GM19035 (cell line): Measurements from ENCODE around the gene TLE5.
"Not testable (repeated sequence)": the region's sequence is repeated elsewhere in the genome, so short reads cannot be mapped to it uniquely, and the experiment has no call there.

Experiments used
- ATAC-seq: cut with Tn5 transposase; IDR thresholded peaks from one replicate; pipeline ENCODE4 v1.9.1; 2021; ENCODE audit not compliant: unreplicated experiment

The TLE5 gene

DNA sequence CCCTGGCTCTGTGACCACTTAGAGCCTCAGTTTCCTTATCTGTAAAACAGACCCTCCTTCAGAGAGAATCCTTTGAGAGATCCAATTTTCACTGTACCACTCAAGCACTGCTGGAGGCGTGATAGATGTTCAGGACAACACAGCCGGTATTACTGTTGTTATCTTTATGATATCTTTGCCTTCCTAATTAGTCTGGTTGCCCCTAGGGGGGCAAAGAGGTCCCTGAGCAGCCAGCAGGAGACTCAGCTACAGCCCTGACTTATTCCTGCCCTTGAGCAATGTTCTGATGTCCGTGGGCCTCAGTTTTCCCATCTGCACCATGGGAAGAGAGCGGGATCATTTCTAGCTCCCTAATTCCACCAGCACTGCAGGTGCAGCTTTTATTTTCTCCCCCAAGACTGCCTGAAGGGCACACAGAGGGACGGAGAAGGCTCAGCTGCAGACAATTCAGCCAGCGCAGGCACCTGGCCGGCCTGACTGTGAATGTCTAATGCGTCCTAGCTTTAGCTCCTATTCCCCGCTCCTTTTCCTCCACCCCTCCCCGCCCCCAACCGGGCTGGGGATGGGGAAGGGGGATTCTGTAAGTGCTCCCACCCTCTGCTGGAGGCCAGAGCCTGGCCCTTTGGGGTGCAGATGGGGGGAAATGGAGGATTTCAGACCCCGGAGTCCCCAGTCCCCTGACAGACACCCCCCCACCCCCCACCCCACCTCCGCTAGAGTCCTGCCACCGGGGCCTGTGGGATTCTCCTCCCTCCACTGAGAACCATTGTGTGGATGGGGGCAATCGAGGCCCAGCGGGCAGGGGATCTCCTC lies 16.2 kb downstream of the TLE5 start:
- no peak for ATAC-seq

DNA sequence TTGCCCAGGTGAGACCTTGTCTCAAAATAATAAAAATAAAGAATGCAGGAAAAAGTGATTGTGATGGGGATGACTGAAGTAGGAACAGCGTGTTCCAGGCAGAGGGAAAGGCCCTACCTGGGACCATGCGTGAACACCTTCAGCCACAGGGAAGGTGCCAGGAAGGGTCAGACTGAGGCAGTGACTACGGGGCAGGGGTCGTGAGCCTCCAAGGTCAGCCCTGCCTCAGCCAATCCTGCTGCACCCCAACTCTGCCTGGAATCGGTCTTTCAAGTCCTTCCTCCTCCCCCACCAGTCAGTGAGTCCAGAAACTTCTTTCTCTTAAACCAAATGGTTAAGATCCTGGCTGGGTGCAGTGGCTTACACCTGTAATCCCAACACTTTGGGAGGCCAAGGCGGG lies 17.1 kb downstream of the TLE5 start:
- no peak for ATAC-seq

DNA sequence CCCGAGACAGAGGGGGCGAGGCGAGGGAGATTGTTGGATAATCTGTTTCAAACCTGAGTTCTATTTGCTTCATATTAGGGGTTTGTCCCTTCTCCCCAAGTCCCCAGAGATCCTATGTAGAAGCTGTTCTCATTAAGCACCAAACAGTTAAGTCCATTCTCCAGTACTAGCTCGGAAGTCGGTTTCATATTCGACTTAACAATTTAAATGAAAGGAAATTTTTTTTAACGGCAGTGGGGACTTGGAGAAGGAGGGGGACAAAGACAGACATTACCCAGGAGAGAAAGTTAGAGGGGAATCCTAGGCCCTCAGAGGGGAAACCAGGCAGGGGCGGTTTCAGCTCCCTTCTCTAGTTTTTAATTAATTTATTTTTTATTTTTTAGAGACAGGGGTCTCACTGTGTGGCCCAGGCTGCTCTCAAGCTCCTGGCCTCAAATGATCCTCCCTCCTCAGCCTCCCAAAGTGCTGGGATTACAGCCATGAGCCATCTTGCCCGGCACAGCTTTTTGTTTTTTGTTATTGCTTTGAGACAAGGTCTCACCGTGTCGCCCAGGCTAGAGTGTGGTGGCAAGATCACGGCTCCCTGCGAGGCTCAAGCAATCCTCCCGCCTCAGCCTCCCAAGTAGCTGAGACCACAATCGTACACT lies 19.6 kb downstream of the TLE5 start:
- ATAC-seq = no peak

DNA sequence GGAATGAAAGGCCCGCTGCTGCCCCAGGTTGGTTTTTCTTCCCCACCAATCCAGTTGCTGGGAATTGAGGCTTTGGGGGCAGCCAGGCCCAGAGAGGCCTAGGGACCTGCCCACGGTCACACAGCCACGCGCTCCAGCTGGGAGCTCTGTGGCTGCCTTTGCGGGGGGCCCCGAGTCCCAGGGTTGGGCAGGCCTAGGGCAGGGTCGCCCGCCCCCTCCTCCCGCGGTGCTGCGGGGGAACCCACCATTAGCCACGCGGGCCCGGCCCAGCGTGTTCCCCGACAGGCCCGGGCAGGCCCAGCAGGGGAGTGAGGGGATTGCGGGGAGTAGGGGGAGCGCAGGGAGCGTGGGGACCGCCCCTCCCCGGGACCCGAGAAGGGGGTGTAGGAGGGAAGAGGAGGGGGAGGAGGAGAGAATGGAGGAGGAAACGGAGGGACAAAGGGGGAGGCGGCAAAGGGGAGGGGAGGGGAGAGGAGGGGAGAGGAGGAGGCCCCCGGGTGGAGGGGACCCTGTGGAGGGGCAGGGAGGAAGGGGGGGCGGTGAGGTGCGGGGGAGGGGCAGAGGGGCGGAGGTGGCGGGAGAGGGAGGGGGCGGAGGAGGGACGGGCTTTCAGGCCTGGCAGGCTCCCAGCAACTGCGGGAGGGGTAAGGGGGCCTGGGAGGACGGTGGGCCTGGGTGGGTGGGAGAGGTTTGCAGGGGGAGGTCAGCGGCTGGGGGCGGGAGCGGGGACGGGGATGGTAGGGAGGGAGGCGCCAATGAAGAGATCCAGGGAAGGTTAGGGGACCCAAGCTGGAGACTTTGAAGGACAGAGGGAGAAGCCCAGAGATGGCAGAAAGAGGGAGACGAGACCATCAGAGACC lies 20.3 kb downstream of the TLE5 start:
- no peak for ATAC-seq

DNA sequence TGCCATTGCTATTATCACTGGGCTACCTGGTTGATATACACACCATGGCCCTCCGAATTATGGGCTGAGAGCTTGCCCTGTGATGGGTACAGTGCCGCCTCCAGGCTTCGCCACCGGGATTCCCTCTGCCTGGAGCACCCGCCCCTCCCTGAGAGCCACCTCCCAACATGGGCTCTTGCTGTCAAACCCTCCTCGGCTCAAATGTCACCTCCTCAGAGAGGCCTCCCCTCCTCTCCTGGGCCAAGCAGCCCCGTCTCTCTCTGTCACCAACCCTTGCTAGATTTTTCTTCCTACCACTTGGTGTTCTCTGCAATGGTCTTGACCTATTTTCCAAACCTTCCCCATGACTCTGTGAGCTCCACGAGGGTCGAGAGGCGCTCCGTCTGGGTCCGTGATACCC lies 21.0 kb downstream of the TLE5 start:
- ATAC-seq = no peak

DNA sequence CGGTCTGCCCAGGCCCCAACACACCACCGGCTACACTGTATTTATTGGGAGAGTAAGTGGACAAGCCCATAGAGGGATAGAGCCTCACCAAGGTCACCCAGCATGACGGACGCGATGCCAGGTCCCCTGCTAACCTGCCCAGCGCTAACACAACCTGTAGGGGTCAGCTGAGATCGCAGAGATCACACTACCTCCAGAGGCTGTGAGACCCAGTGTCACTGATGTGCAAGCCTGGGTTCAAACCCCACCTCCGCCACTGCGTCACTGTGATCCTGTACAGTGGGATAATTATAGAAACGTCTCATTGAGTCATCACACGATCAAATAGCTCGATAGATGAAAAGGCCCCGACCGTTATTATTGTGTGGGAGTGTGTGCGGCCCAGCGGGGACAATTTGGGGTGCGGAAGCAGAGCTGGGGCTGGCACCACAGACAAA lies 22.6 kb downstream of the TLE5 start:
- ATAC-seq = no peak

DNA sequence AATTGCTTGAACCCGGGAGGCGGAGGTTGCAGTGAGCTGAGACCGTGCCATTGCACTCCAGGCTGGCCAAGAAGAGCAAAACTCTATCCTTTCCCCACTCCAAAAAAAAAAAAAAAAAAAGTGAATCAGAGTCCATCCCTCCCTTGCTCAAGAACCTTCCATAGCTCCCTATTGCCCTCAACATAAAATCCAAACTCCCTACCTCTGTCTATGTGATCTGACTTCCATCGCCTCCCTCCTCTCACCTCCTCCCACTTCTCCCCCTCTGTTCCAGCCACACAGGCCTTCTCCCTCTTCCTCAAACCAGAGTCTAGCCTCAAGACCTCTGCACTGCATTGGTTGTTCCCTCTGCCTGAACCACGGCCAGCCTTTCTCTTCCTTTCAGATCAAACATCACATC lies 23.2 kb downstream of the TLE5 start:
- no peak for ATAC-seq

DNA sequence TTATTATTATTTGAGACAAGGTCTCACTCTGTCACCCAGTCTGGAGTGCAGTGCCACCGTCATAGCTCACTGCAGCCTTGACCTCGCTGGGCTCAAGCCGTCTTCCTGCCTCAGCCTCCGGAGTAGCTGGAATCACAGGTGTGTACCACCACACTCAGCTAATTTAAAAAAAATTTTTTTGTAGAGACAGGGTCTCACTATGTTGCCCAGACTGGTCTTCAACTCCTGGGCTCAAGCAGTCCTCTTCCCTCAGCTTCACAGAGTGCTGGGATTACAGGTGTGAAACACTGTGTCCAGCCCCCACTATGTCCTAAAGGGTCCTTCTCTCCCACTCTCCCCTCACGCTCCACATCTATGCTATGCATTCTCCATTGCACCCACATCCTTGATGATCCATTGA lies 24.1 kb downstream of the TLE5 start:
- no peak for ATAC-seq

DNA sequence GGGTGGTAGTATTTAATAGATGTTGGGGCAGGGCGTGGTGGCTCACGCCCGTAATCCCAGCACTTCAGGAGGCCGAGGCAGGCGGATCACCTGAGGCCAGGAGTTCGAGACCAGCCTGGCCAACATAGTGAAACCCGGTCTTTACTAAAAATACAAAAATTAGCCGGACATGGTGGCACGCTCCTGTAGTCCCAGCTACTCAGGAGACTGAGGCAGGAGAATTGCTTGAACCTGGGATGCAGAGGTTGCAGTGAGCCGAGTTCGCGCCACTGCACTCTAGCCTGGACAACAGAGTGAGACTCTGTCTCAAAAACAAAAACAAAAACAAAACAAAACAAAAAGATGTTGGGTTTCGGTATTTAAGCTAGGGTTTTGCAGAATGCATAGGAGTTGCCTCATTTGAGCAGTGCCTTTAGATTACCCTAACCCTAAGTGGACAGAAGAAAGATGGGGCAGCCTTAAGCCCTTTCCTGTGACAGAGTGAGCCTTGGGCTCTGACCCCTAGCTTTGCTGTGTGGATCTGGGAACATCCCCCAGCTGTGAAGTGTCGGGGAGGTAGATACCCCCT lies 25.2 kb downstream of the TLE5 start:
- ATAC-seq = not testable (repeated sequence)

DNA sequence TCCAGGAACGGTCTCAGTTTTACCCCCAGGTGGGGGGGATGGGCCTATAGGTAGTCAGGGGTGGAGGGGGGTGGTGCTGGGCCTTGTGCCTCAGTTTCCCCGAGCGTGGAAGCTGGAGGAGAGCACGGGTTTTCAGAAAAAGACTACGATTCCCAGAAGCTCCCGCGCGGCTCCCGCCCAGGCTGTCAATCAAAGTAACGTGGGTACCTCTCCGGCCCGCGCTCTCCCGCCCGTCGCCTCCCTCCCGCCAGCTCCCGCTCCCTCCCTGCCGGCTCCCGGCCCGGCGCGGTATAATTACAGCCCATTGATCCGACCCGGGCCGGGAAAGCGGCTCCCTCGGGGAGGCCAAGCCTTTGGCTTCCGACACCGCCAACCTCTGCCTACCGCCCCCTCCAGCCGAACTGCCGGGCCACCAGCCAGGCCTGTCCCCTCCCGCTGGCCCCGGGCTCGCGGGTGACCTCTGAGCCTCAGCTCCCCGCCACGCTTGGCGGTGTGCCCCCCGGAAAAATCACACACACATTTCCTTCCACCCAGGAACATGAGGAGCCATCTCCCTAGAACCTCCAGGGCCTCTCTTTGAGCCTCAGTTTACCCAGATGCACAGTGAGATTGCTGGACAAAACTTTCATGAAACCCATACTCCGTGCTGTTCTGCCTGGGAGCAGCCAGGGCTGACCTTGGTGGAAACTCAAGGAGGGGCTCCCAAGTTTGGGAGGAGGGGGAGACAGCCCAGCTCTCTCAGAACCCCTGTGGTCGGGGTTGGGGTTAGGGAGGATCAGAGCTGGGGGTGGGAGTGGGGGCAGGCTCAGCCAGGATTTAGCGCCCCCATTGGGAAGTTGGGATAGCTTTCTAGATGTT lies 25.9 kb downstream of the TLE5 start:
- ATAC-seq = peak; percentile 63

DNA sequence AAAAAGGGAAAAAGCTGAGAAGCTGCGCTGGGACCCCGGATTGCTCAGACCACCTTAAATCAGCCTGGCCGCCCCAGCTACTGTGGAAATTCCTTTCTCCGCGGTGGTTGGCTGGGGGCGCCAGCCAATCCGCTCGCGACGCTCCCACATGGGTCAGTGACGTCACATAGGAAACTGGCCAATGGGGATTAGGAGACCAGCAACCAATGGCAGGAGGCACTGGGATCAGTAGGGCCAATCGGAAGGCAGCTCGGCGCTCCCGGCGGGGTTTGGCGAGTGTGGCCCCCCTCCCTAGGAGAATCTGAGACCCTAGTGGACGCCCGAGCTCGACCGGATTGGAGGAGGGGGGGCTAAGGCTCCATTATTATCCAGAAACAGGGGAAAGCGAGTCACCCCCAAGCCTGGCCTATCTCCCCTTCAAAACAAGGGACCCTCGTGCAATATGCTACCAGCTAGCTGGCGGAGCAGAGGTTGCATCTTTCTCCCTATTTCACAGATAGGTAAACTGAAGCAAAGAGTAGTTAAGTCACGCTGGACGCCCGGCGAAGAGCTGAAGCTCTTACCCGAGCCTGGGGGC lies 26.7 kb downstream of the TLE5 start:
- peak; percentile 87 for ATAC-seq

DNA sequence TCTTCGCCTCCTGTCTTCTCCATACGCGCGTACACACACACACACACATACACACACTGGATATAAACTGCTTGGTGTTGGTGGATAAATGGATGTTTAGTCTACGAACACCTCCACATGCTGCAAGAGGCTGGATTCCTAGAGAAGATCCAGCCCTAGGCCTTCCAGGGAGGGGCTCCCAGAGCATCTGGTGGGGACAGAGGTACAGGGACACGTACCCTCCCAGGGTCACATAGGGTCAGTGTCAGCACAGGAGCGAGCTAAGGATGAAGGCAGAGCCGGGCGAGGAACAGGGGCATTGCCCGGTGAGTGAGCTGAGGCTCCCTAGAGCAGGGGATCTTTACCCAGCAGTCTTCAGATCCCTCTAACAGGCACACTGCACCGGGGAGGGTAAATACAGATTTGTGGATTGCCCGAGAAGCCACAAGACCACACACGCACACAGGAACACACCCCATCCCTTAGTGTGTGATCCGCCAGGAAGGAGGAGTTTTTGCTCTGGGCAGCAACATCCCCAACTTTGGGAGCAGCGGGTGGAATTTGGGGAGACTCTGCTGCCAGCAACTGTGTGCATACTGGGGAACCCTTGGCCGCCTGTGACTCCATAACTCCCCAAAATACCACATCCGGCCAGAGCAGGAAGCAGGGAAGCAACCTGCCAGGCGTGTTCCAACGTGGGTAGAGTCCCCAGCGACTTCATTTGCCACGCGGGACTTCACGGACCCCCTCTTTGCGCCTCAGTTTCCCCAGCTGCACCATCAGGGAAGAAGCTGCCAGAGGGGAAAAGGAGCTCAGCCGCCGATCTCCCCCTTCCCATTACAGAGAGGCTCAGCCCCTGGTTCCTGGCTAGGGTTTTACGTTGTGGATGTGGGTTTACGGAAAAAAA lies 27.4 kb downstream of the TLE5 start:
- peak; percentile 4 for ATAC-seq

DNA sequence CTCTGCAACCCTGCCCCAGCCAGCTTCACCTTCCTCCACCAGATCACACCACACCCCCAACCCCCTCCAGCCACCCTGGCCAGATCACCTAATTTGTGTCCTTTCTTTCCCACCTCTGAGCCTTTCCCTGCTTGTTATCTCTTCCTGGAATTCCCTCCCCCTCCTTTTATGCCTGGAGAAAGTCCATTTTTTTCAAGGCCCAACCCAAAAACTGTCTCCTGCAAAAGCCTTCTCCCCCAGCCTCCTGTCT lies 28.0 kb downstream of the TLE5 start:
- ATAC-seq = no peak

DNA sequence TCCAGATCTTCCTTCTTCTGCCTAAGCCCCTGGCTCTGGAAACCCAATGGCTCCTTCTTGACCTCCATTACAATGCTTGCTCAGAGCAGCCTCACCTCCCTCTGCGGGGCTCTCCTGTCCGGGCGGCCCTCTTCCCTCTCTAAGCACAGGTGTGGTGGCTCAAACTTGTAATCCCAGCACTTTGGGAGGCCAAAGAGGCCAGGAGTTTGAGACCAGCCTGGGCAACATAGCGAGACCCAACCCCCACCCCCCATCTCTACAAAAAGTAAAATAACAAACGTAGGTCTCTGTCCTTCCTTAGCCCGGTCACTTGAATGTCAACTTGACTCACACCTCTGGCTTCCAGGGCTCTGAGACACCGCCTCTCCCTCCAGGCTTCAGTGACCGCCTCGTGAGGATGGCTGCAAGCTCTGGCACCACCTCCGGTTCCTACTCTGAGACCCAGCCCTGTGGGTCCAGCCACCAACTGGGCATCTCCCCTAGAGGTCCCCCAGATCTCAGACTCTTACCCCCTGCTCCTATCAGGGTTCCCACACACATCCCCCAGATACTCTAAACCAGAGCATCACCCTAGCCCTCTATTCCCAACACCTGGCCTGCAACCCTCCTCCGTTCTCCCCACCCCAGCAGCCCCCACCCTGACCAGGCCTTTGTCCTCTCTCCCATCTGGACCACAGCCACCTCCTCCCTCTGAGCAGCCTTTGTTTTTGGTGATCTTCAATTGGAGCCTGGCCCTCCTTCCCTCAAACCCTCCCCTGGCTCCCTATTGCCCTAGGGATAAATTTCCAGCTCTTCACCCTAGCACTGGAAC lies 28.5 kb downstream of the TLE5 start:
- no peak for ATAC-seq

DNA sequence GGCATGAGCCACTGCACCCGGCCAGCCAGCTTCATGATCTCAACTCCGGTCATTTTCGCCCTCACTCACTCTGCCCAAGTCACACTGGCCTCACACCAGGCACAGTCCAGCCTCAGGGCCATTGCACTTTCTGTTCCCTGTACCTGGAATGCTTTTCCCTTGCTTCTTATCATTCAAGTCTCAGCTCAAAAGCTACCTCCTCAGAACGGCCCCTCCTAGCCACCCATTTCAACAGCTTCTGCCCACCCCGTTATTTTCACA lies 30.8 kb downstream of the TLE5 start:
- no peak for ATAC-seq

DNA sequence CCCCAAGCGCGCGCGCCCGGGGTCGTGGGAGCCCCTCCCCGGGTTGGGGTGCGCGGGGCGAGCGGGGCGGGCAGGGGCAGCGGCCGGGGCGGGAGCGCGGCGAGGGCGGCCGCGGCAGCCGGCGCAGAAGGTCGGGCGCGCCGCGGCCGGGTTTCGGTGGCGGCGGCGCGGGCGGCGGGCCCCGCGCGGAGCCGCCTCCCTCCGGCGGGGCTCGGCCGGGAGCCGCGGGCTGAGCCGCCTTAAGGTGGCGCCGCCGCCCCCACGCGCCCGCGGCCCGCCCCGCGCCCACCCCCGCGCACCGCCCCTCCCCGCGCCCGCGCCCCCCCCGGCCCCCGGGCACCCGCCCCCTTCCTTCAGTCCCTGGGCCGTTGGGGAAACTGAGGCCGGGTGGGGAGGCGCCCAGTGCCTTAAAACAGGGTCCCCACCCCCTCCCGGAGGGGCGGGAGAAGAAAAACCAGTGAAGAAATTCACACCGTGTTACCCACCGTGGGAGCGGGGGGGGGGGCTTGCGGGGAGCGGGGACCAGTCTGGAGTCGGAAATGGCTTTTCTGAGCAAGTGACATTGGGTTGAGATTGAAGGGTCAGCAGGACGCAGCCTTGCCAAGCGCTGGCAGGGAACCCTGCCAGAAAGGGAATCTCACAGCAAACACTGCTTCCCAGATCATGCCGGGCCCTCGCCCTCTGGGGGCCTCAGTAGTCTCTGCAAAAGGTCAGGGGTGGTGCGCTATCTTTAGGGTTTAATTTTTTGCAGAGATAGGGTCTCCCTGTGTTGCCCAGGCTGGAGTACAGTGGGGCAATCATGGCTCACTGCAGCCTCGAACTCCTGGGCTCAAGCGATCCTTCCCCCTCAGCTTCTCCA lies 33.0 kb downstream of the TLE5 start, which contains the start of gene TLE2:
TSS of gene TLE2 (minus strand) at position 216 of the 859 bp plus-strand sequence. CDS start 376 bp downstream, outside the sequence.
- no peak for ATAC-seq

DNA sequence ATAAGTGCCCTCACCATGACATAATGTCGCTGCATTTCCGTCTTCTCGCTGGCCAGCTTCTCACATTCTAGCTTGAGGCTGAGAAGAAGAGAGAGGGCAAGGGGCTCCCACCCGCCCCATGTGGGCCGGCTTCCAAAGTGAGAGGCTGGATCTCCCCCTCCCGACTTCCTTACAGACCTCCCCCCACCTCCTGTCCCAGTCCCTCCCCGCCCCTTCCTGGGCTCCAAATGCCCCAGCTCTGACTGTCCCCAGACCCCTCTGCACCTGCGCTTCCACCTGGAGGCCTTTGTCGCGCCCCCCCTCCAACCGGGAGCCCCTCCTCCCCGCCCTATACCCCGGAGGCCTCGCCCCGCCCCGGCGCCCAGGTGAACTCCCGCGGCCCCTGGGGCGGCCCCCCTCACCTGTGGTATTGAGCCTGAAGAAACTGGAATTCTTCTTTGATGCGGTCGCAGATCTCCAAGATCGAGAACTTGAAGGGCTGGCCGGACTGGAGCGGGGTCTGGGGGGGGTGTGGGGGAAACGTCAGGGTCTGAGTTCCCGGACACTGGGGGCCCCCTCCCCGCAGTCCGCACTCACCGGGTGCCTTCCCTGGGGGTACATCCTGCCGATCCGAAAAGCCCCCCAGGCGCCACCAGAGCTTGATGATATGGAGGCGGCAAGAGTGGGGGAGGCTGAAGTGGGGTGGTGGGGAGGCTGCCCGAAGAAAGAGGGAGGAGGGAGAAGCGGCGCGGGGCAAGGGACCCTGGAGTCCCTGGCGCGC lies 33.8 kb downstream of the TLE5 start:
- ATAC-seq = no peak
